ENCODE results near the gene PRKG1. TPM values are rescaled to one million over a fixed set of nuclear protein-coding genes. Genes with fewer than 3 reads are reported as not detected.

The PRKG1 gene
- total RNA-seq, 1 experiment from 2014 or later = 10.4 TPM

DNA sequence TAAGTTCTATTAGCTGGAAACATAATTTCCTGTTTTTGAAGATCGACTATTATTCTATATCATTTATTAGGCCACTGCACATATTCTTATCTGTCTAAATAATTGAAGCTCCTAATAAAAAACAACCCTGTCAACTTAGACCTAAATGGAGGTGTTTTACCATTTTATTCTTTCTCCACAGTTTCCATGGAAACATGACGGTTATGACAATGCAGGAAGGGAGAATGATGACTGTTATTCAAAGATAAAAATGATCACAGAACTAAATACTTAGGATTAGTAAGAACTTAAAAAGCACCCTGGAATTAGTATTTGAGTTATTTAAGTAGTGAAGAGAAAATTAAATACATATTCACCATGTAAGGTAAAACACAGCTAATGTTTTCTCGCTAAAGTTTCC is 1119.9 kb downstream of the PRKG1 start:
- H4K5ac ChIP-seq (ENCODE audit: insufficient read length, low read depth, low read length) = no peak overlapping the region
- H3K36me3 Mint-ChIP-seq (ENCODE audit: insufficient read depth in 1 of 3, low read depth in 3 of 3) = no peaks in the 10 kb centered on the region
- no peak overlapping the region for H2AFZ ChIP-seq (ENCODE audit: low read length)
- H3K27ac Mint-ChIP-seq = no peak overlapping the region
- TF ChIP-seq, protein P1, sequence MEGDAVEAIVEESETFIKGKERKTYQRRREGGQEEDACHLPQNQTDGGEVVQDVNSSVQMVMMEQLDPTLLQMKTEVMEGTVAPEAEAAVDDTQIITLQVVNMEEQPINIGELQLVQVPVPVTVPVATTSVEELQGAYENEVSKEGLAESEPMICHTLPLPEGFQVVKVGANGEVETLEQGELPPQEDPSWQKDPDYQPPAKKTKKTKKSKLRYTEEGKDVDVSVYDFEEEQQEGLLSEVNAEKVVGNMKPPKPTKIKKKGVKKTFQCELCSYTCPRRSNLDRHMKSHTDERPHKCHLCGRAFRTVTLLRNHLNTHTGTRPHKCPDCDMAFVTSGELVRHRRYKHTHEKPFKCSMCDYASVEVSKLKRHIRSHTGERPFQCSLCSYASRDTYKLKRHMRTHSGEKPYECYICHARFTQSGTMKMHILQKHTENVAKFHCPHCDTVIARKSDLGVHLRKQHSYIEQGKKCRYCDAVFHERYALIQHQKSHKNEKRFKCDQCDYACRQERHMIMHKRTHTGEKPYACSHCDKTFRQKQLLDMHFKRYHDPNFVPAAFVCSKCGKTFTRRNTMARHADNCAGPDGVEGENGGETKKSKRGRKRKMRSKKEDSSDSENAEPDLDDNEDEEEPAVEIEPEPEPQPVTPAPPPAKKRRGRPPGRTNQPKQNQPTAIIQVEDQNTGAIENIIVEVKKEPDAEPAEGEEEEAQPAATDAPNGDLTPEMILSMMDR (conservative IDR thresholded peaks at IDR 0.05) = no peak
- H3T11ph ChIP-seq (ENCODE audit: low read length) = no peak overlapping the region
- no peak overlapping the region for H3K14ac ChIP-seq (ENCODE audit: insufficient read depth, low read length)
- H3K27me3 ChIP-seq (ENCODE audit: insufficient read depth, low read length) = no peaks in the 10 kb centered on the region
- H2BK120ac ChIP-seq (ENCODE audit: low read depth, low read length, poor library complexity, severe bottlenecking) = no peak overlapping the region
- no peaks in the 10 kb centered on the region for H3K9me3 ChIP-seq (ENCODE audit: control insufficient read depth, low read depth, low read length)
- H3K18ac ChIP-seq (ENCODE audit: insufficient read length, low read depth, low read length) = no peak overlapping the region
- H3K4me2 ChIP-seq (ENCODE audit: insufficient read depth, insufficient read length, low read length) = no peak overlapping the region
- H4K20me1 ChIP-seq (ENCODE audit: control insufficient read depth, insufficient read depth, insufficient read length) = no peaks in the 10 kb centered on the region
- H4K91ac ChIP-seq (ENCODE audit: insufficient read length, low read depth, low read length) = no peak overlapping the region
- H3K79me2 ChIP-seq (ENCODE audit: insufficient read depth, low read length) = no peaks in the 10 kb centered on the region
- H2BK15ac ChIP-seq (ENCODE audit: low read depth, low read length) = no peak overlapping the region
- no peak overlapping the region for H3K23ac ChIP-seq (ENCODE audit: insufficient read length, low read depth, low read length)
- no peaks in the 10 kb centered on the region for H3K79me1 ChIP-seq (ENCODE audit: insufficient read depth, low read depth, low read length, poor library complexity, severe bottlenecking)
- no peaks in the 10 kb centered on the region for H3K23me2 ChIP-seq (ENCODE audit: insufficient read length, low read depth, low read length, poor library complexity, severe bottlenecking)
- H3K27me3 Mint-ChIP-seq (ENCODE audit: low read depth) = no peaks in the 10 kb centered on the region
- H3K9ac ChIP-seq (ENCODE audit: extremely low read depth, insufficient read length, low read length) = no peak overlapping the region
- no peak overlapping the region for H2BK5ac ChIP-seq (ENCODE audit: insufficient read length, low read length)
- no peak overlapping the region for H2BK12ac ChIP-seq (ENCODE audit: insufficient read length, low read depth, low read length)
- peaks cover 11 to 13% of the 10 kb centered on the region in 2 experiments for H3K4me1 Mint-ChIP-seq
- H3K4ac ChIP-seq (ENCODE audit: low read depth, low read length) = no peak overlapping the region
- H4K8ac ChIP-seq (replicated peaks; ENCODE audit: insufficient read length, low read depth, low read length) = no peak overlapping the region
- no peaks in the 10 kb centered on the region for H3K9me3 Mint-ChIP-seq
- no peaks in the 10 kb centered on the region for H3K4me1 ChIP-seq (ENCODE audit: insufficient read depth, low read length)
- H2BK20ac ChIP-seq (ENCODE audit: low read depth, low read length, poor library complexity, severe bottlenecking) = no peak overlapping the region
- WGBS (ENCODE audit: extremely low coverage, insufficient read length, low lambda C conversion rate) = no CpG with 5 or more reads among the region's 3 CpGs
- no peak for DNase-seq
- H3K27ac ChIP-seq (ENCODE audit: insufficient read length, low read depth, low read length) = no peak overlapping the region
- H3K56ac ChIP-seq (ENCODE audit: insufficient read length, low read depth, low read length) = no peak overlapping the region
- H3K4me3 Mint-ChIP-seq = no peak overlapping the region
- H2AK5ac ChIP-seq (ENCODE audit: insufficient read length, low read length) = no peak overlapping the region

Measured in H9 (cell line).